ENCODE results near the gene E2F4. TPM values are rescaled to one million over a fixed set of nuclear protein-coding genes. Genes with fewer than 3 reads are reported as not detected.

E2F4 gene
- total and polyA plus RNA-seq, 10 of the 15 experiments (the other 5 are each of a cell fraction or from before 2014, with no cell fraction given) = 11.7 to 132 (median 95.9) TPM

DNA sequence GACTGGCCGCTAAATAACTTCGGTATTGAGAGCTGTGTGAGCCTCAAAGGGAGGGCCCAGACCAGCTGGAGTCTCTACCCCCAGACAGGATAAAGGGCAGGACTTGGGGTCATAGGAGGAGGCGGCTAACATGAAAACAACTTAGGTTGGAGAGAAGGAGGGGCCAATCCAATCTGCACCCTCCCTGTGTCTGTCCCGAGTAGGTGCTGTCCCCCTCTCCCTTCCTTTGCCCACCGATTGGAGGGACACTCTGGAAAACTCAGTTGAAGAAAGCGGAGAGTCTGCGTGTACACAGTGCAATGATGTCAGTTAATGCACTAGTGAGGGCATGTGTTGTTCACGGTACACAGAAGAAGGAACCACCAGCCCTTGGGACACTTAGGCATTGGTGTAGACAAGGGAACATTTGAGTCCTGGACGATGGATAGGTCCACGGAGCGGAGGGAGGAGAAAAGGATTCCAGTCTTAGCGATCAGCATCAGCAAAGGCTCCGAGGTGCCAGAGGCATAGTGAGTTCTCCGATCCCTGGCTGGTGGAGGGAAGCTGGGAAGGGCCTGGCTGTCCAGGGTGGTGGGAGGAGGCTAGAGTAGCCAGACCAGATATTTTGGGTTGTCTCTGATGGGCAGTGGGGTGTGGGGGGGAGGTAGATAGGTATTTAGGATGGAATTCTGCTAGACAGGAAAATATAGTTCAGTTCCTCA, 20.9 kb upstream of the E2F4 start (continued):
- TF ChIP-seq BHLHE40 (IDR thresholded peaks at IDR 0.05; ENCODE audit: borderline replicate concordance in 1 of 2, low read depth in 2 of 2, low read length in 1 of 2) (no peak), NR2C1 (IDR thresholded peaks at IDR 0.05) (no peak), BMI1 (IDR thresholded peaks at IDR 0.05; ENCODE audit: borderline replicate concordance) (no peak), CREM (IDR thresholded peaks at IDR 0.05; ENCODE audit: low read depth) (no peak), SMARCA5 (IDR thresholded peaks at IDR 0.05) (0 out of 2 replicates have a peak, but pooled peaks have one; percentile 30), RBBP5 (conservative IDR thresholded peaks at IDR 0.05) (no peak), STAT1 (conservative IDR thresholded peaks at IDR 0.05) (no peak), SREBF1 (IDR thresholded peaks at IDR 0.05; ENCODE audit: low read length) (no peak), SMC3 (IDR thresholded peaks at IDR 0.05; ENCODE audit: borderline replicate concordance, low read length) (no peak), FOS (IDR thresholded peaks at IDR 0.05; ENCODE audit: borderline replicate concordance, extremely low read depth, insufficient read length) (no peak), POLR2AphosphoS2 (IDR thresholded peaks at IDR 0.05; ENCODE audit: low read depth, low read length) (no peak; the same call in 1 of the 2 replicates), NFIC (IDR thresholded peaks at IDR 0.05; ENCODE audit: low read depth, low read length) (no peak), LARP7 (IDR thresholded peaks at IDR 0.05) (0 out of 2 replicates have a peak, but pooled peaks have one; percentile 11), KDM1A (IDR thresholded peaks at IDR 0.05; ENCODE audit: borderline replicate concordance) (no peak), NR2C2 (IDR thresholded peaks at IDR 0.05; ENCODE audit: borderline replicate concordance, control insufficient read depth, insufficient read length, low read depth) (no peak), TAF1 (IDR thresholded peaks at IDR 0.05; ENCODE audit: borderline replicate concordance, low read depth, low read length) (no peak), NFYB (IDR thresholded peaks at IDR 0.05; ENCODE audit: insufficient read depth, low read depth, low read length) (no peak), SRF (IDR thresholded peaks at IDR 0.05; ENCODE audit: low read depth in 2 of 2, low read length in 2 of 2) (no peak), TBL1XR1 (IDR thresholded peaks at IDR 0.05; ENCODE audit: low read depth, low read length) (no peak), TCF12 (IDR thresholded peaks at IDR 0.05; ENCODE audit: low read depth, low read length) (no peak), CREB1 (IDR thresholded peaks at IDR 0.05; ENCODE audit: low read depth) (no peak), STAT3 (IDR thresholded peaks at IDR 0.05; ENCODE audit: low read depth, low read length) (no peak), GATAD2B (conservative IDR thresholded peaks at IDR 0.05; ENCODE audit: low read depth) (0 out of 2 replicates have a peak, but pooled peaks have one; percentile 23)
- TF ChIP-seq, protein P1, sequence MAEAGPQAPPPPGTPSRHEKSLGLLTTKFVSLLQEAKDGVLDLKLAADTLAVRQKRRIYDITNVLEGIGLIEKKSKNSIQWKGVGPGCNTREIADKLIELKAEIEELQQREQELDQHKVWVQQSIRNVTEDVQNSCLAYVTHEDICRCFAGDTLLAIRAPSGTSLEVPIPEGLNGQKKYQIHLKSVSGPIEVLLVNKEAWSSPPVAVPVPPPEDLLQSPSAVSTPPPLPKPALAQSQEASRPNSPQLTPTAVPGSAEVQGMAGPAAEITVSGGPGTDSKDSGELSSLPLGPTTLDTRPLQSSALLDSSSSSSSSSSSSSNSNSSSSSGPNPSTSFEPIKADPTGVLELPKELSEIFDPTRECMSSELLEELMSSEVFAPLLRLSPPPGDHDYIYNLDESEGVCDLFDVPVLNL (IDR thresholded peaks at IDR 0.05; ENCODE audit: low read depth, low read length) = no peak
- TF ChIP-seq, protein P2, sequence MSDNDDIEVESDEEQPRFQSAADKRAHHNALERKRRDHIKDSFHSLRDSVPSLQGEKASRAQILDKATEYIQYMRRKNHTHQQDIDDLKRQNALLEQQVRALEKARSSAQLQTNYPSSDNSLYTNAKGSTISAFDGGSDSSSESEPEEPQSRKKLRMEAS (IDR thresholded peaks at IDR 0.05; ENCODE audit: low read depth, low read length) = no peak
- TF ChIP-seq, protein P3, sequence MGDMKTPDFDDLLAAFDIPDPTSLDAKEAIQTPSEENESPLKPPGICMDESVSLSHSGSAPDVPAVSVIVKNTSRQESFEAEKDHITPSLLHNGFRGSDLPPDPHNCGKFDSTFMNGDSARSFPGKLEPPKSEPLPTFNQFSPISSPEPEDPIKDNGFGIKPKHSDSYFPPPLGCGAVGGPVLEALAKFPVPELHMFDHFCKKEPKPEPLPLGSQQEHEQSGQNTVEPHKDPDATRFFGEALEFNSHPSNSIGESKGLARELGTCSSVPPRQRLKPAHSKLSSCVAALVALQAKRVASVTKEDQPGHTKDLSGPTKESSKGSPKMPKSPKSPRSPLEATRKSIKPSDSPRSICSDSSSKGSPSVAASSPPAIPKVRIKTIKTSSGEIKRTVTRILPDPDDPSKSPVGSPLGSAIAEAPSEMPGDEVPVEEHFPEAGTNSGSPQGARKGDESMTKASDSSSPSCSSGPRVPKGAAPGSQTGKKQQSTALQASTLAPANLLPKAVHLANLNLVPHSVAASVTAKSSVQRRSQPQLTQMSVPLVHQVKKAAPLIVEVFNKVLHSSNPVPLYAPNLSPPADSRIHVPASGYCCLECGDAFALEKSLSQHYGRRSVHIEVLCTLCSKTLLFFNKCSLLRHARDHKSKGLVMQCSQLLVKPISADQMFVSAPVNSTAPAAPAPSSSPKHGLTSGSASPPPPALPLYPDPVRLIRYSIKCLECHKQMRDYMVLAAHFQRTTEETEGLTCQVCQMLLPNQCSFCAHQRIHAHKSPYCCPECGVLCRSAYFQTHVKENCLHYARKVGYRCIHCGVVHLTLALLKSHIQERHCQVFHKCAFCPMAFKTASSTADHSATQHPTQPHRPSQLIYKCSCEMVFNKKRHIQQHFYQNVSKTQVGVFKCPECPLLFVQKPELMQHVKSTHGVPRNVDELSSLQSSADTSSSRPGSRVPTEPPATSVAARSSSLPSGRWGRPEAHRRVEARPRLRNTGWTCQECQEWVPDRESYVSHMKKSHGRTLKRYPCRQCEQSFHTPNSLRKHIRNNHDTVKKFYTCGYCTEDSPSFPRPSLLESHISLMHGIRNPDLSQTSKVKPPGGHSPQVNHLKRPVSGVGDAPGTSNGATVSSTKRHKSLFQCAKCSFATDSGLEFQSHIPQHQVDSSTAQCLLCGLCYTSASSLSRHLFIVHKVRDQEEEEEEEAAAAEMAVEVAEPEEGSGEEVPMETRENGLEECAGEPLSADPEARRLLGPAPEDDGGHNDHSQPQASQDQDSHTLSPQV (IDR thresholded peaks at IDR 0.05) = no peak
- TF ChIP-seq, protein P4, sequence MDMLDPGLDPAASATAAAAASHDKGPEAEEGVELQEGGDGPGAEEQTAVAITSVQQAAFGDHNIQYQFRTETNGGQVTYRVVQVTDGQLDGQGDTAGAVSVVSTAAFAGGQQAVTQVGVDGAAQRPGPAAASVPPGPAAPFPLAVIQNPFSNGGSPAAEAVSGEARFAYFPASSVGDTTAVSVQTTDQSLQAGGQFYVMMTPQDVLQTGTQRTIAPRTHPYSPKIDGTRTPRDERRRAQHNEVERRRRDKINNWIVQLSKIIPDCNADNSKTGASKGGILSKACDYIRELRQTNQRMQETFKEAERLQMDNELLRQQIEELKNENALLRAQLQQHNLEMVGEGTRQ (IDR thresholded peaks at IDR 0.05; ENCODE audit: borderline replicate concordance, low read depth, low read length) = no peak
